Aorta (tissue), 5 donors: ENCODE data around the gene LCN10. TPM values are rescaled to one million over a fixed set of nuclear protein-coding genes. Genes with fewer than 3 reads are reported as not detected.
"Not testable (repeated sequence)": the region's sequence is repeated elsewhere in the genome, so short reads cannot be mapped to it uniquely, and the experiment has no call there.

Experiments
- ATAC-seq: fragments of 200-7000 bp; cut with Tn5 transposase; one replicate; pipeline ENCODE4 v1.9.1; 2022; ENCODE audit warnings: moderate library complexity; ENCODE audit not compliant: low FRiP score
- DNase-seq, 2 donors: peaks; one replicate each; pipeline ENCODE4 v3.0.0-alpha.2; 2020
- H3K27ac ChIP-seq, 2 donors: one replicate each; pipeline ENCODE4 v1.5.1; 2013; ENCODE audit warnings: low read length in 2 of 2, mild to moderate bottlenecking in 2 of 2, moderate library complexity in 2 of 2, control low read depth in 1 of 2, inconsistent platforms in 1 of 2, low read depth in 1 of 2
- H3K27me3 ChIP-seq, 2 donors: one replicate each; pipeline ENCODE4 v1.6.1; 2013; ENCODE audit warnings: control low read depth in 1 of 2, low read length in 1 of 2, mild to moderate bottlenecking in 1 of 2, moderate library complexity in 1 of 2; ENCODE audit not compliant: insufficient read depth in 2 of 2, control insufficient read depth in 1 of 2
- H3K36me3 ChIP-seq, 2 donors: one replicate each; pipeline ENCODE4 v1.6.1; 2013; ENCODE audit warnings: control low read depth in 1 of 2, low read length in 1 of 2, mild to moderate bottlenecking in 1 of 2; ENCODE audit not compliant: insufficient read depth in 2 of 2, control insufficient read depth in 1 of 2
- H3K4me1 ChIP-seq, 2 donors: one replicate each; pipeline ENCODE4 v1.6.1; 2013; ENCODE audit warnings: low read length in 2 of 2, control low read depth in 1 of 2, mild to moderate bottlenecking in 1 of 2, moderate library complexity in 1 of 2; ENCODE audit not compliant: insufficient read depth in 2 of 2, control insufficient read depth in 1 of 2
- H3K4me3 ChIP-seq, 2 donors: one replicate each; pipeline ENCODE4 v1.5.1; 2013; ENCODE audit warnings: low read length in 2 of 2, control low read depth in 1 of 2, mild to moderate bottlenecking in 1 of 2
- H3K9me3 ChIP-seq: one replicate; pipeline ENCODE4 v1.6.1; 2013; ENCODE audit warnings: mild to moderate bottlenecking, low read length; ENCODE audit not compliant: control insufficient read depth
- WGBS, 2 donors: extraction: QIAGEN DNeasy Blood & Tissue Kit; methylation state at CpG; one replicate each; pipeline ENCODE4 v1.1.7; 2013; 5-methylcytosine and 5-hydroxymethylcytosine counted together
- intact Hi-C, 2 donors: fragments of 100-400 bp; cut with DNase I; formaldehyde crosslinking; loops; one replicate each; pipeline versions ENCODE4 v1.14.2 to v1.15.0; 2022
- polyA plus RNA-seq, 2 donors: library from polyadenylated mRNA; stranded (reverse); fragments of 200-250 nt; gene quantifications; one replicate each; pipeline ENCODE4 v1.2.3, GENCODE V29; 2013
- total RNA-seq, 2 donors: library from RNA; stranded (reverse); fragmentation: NEBNext Ultra II Directional; extraction: Animal tissue kit (Norgen Biotek cat#: 25700); gene quantifications; one replicate each; pipeline ENCODE4 v1.2.1, GENCODE V29; 2021
- donor health status: healthy with polysubstance abuse.
- donor health status: Bipolar disorder and iron deficiency.
- donor health status: DM: no; HTN: no; CAD: no.
- donor health status: DM: no; HTN: no; CAD: no.
- donor health status: DM: yes; HTN: yes; CAD: no.

LCN10 gene
- total and polyA plus RNA-seq, 4 donors = 0.25 to 13.4 (median 6.7) TPM

GRCh38 chr9:136707849-136708517 lies 34.8 kb downstream of the LCN10 start:
- H3K4me3 ChIP-seq = no peak overlapping the region
- DNase-seq (no peak), ATAC-seq (no peak)
- H3K27ac ChIP-seq = no peak overlapping the region
- no peaks in the 10 kb centered on the region for H3K27me3 ChIP-seq
- H3K9me3 ChIP-seq = no peaks in the 10 kb centered on the region
- WGBS, 2 donors = 87 to 90% methylated on average over 22 of the region's 22 CpGs
- no peaks in the 10 kb centered on the region for H3K36me3 ChIP-seq
- intact Hi-C loops = no loop called here
- H3K4me1 ChIP-seq = no peaks in the 10 kb centered on the region

- intact Hi-C loops = no loop called here
- no peaks in the 10 kb centered on the region for H3K4me1 ChIP-seq
- no peaks in the 10 kb centered on the region for H3K27me3 ChIP-seq
These were observed 35.7 kb downstream of the LCN10 start for GRCh38 chr9:136707011-136707410.

GRCh38 chr9:136705564-136705963 lies 37.2 kb downstream of the LCN10 start:
- 46 to 49% methylated on average over 7 of the region's 7 CpGs for WGBS, 2 donors
- Histone ChIP-seq H3K27me3 (no peaks in the 10 kb centered on the region), H3K4me1 (no peaks in the 10 kb centered on the region), H3K36me3 (no peaks in the 10 kb centered on the region), H3K9me3 (no peaks in the 10 kb centered on the region), H3K4me3 (no peak overlapping the region), H3K27ac (no peak overlapping the region)
- no peak for DNase-seq
- intact Hi-C loops = no loop called here
- ATAC-seq = no peak

More at GRCh38 chr9:136707011-136707410, 35.7 kb downstream of the LCN10 start:
- DNase-seq (no peak), ATAC-seq (no peak)
- WGBS, 2 donors = 91 to 93% methylated on average over 6 to 7 of the region's 7 CpGs
- Histone ChIP-seq H3K36me3 (no peaks in the 10 kb centered on the region), H3K9me3 (no peaks in the 10 kb centered on the region), H3K27ac (no peak overlapping the region), H3K4me3 (no peak overlapping the region)

- H3K9me3 ChIP-seq, intact Hi-C loops, H3K27ac ChIP-seq, H3K4me1 ChIP-seq, ATAC-seq, H3K27me3 ChIP-seq, H3K36me3 ChIP-seq, DNase-seq, H3K4me3 ChIP-seq: not testable (repeated sequence)
- WGBS, 2 donors = 92 to 95% methylated on average over 8 of the region's 8 CpGs
These were observed 38.0 kb downstream of the LCN10 start for GRCh38 chr9:136704741-136705140.

- H3K9me3 ChIP-seq = no peaks in the 10 kb centered on the region
- ATAC-seq = no peak
- H3K4me3 ChIP-seq = no peak overlapping the region
- no peak for DNase-seq
- no peaks in the 10 kb centered on the region for H3K4me1 ChIP-seq
- no peaks in the 10 kb centered on the region for H3K27me3 ChIP-seq
- no peak overlapping the region for H3K27ac ChIP-seq
- WGBS, 2 donors = 86 to 87% methylated on average over 12 of the region's 12 CpGs
- H3K36me3 ChIP-seq = no peaks in the 10 kb centered on the region
- intact Hi-C loops = no loop called here
These were observed 39.4 kb downstream of the LCN10 start for GRCh38 chr9:136703276-136703860.

GRCh38 chr9:136701668-136702053 lies 41.1 kb downstream of the LCN10 start:
- no peak overlapping the region for H3K4me3 ChIP-seq
- whole genome bisulfite sequencing, 2 donors = 34 to 46% methylated on average over 10 of the region's 10 CpGs

GRCh38 chr9:136700959-136701667 lies 41.6 kb downstream of the LCN10 start:
- ATAC-seq = no peak
- H3K27ac ChIP-seq = no peak overlapping the region
- H3K4me3 ChIP-seq = no peak overlapping the region
- H3K27me3 ChIP-seq = no peaks in the 10 kb centered on the region
- no peaks in the 10 kb centered on the region for H3K4me1 ChIP-seq
- 39 to 42% methylated on average over 38 of the region's 38 CpGs for WGBS, 2 donors
- H3K9me3 ChIP-seq = no peaks in the 10 kb centered on the region
- no peaks in the 10 kb centered on the region for H3K36me3 ChIP-seq
- intact Hi-C loops = no loop called here
- DNase-seq = no peak

More at GRCh38 chr9:136701668-136702053, 41.1 kb downstream of the LCN10 start:
- intact Hi-C loops = no loop called here
- Histone ChIP-seq H3K27ac (no peak overlapping the region), H3K27me3 (no peaks in the 10 kb centered on the region), H3K9me3 (no peaks in the 10 kb centered on the region), H3K4me1 (no peaks in the 10 kb centered on the region), H3K36me3 (no peaks in the 10 kb centered on the region)
- DNase-seq = no peak
- ATAC-seq = no peak

- WGBS, 2 donors = 36 to 43% methylated on average over 13 of the region's 13 CpGs
- Histone ChIP-seq H3K4me1 (no peaks in the 10 kb centered on the region), H3K4me3 (no peak overlapping the region), H3K9me3 (no peaks in the 10 kb centered on the region), H3K27me3 (no peaks in the 10 kb centered on the region), H3K36me3 (no peaks in the 10 kb centered on the region), H3K27ac (no peak overlapping the region)
- ATAC-seq = no peak
- no peak for DNase-seq
- intact Hi-C loops = no loop called here
These were observed 42.4 kb downstream of the LCN10 start for GRCh38 chr9:136700304-136700703.
